HK-2 (cell line): ENCODE data around the gene RMP24.
"Not testable (repeated sequence)": the region's sequence is repeated elsewhere in the genome, so short reads cannot be mapped to it uniquely, and the experiment has no call there.

Experiments used
- DNase-seq: peaks from one replicate; pipeline ENCODE4 v3.0.0-alpha.2; 2018; ENCODE audit not compliant: unreplicated experiment

RMP24 gene

DNA sequence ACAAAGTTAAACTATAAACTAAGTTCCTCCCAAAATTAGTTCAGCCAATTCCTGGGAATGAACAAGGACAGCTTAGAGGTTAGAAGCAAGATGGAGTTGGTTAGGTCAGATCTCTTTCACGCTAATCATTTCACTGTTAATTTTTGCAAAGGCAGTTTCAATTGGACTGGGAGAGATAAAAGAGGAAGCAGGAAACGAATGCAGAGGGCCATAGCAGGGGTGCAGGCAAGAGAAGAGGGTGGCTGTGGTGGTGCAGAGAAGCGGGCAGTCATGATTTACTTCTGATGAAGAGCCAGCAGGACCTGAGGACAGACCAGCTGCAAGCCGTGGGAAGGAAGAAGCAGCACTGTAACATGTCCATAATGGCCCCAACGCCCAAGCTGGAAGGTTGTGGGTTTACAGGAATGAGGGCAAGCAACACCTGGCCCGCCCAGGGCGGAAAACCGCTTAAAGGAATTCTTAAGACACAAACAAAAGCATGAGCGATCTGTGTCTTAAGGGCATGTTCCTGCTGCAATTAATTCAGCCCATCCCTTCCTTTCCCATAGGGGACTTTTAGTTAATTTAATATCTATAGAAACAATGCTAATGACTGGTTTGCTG lies 4.1 kb upstream of the RMP24 start:
- DNase-seq = no peak

DNA sequence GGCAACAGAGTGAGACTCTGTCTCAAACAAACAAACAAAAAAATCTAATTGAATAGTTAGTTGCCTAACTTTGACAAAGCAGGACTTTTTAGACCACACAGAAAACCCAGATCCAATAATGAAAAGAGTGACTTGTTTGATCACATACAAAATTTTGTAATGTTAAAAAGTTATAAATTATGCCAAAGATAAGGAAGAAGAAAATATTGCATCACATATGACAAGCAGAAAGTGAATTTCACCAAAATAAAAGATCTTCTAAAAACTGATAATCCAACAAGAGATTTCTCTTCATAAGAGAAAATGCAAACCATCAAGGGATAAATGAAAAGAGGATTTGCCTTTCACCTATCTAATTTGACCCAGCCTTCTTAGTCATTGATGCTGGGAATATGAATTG lies 2.8 kb upstream of the RMP24 start:
- DNase-seq = no peak

GRCh38 chr18:35971661-35972196 lies 750 bp upstream of the RMP24 start:
- peak; percentile 8 for DNase-seq

GRCh38 chr18:35973650-35974049 lies 1.2 kb downstream of the RMP24 start:
- DNase-seq = no peak

GRCh38 chr18:35974181-35974580 lies 1.7 kb downstream of the RMP24 start:
- no peak for DNase-seq

DNA sequence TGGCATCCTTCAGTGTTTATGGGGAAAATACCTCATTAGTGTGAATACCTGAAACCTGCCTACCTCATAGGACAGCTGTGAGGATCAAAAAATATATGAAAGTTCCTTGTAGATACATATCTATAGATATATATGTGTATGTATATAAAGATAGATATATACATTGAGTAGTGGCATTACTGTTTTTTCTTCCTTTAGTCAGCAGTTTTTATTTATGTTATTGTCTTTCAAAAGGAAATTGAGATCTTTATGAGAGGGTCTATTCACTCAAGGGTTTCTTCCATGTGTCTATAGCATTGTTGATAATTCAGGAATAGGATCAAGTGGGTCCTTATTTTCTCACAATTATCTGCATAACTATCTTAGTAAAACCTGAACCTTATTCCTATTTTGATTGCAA lies 6.6 kb downstream of the RMP24 start:
- DNase-seq = no peak

GRCh38 chr18:35982409-35983114 lies 10.1 kb downstream of the RMP24 start:
- DNase-seq = no peak

DNA sequence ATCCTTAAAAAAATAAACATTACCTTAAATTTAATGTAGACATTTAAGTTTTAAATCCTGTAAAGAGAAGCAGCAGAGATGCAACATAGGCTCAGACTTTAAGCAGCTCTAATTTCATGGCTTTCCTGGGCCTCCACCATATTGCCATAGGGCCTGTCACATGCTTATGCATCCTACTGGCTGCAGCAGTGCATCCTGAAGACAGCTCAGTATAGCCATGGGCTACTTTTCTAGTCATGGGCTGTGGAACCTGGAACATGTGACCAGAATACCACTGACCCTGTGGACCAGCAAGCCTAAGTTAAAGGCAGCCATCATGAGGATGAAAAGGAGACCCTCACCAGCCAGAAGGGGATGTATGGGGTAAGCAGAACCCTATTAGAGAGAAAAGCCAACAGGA lies 10.7 kb downstream of the RMP24 start:
- no peak for DNase-seq

GRCh38 chr18:35983818-35984217 lies 11.3 kb downstream of the RMP24 start:
- DNase-seq = no peak

DNA sequence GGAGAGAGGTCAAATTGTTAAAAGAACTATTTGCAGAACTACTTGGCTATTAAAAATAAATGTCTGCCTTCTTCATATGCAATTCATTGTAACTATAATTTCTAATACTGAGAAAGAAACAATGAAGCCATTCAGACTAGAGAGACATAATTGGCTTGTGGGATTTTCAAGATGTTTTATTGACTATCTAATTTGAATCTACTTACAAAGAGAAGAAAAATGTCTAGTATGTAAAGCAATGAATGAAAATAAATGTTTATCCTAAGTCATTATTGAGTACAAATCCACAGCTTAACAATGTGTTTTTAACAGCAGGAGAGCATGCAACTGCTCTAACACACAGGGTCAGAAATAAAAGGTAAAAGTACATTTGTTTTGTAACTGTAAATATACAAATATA lies 19.2 kb downstream of the RMP24 start:
- DNase-seq = no peak

- no peak for DNase-seq
Measured at GRCh38 chr18:35993013-35993412, 20.5 kb downstream of the RMP24 start.

GRCh38 chr18:35998967-35999366 lies 26.5 kb downstream of the RMP24 start:
- no peak for DNase-seq

DNA sequence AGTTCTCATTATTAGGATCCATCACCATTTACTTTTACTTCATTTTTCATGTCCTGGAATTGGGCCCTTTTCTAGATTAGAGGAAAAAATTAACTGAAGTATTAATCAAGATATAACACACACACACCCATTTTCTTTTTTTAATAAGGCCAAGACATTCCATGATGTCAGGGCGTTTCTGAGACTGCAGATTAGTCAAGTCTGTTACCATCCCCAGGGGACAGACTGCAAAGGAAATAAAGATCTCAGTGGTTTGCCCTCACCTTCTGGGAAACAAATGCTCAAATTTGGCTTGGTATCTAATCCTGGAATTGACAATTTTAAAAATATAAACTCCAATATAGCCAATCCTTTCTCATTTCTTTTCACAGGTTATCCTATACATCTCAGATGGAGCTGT lies 27.4 kb downstream of the RMP24 start:
- no peak for DNase-seq

GRCh38 chr18:36006997-36007396 lies 34.5 kb downstream of the RMP24 start:
- DNase-seq = no peak

GRCh38 chr18:36009214-36009613 lies 36.7 kb downstream of the RMP24 start:
- DNase-seq = no peak

- no peak for DNase-seq
Measured at GRCh38 chr18:36012891-36013290, 40.4 kb downstream of the RMP24 start.

DNA sequence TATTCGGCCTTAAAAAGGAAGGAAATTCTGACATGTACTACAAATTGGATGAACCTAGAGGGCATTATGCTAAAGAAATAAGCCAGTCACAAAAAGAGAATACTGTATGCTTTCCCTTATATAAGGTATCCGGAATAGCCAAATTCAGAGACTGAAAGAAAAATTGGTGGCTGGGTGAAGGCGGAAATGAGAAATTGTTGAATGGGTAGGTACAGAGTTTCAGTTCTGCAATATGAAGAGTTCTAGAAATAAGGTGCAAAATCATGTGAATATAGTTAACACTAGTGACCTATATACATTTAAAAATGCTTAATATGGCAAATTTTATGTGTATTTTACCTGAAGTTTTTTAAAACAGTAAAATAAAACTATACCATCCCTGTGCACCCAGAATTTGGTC lies 43.1 kb downstream of the RMP24 start:
- DNase-seq = no peak

- no peak for DNase-seq
Measured at GRCh38 chr18:36017232-36017631, 44.8 kb downstream of the RMP24 start.

DNA sequence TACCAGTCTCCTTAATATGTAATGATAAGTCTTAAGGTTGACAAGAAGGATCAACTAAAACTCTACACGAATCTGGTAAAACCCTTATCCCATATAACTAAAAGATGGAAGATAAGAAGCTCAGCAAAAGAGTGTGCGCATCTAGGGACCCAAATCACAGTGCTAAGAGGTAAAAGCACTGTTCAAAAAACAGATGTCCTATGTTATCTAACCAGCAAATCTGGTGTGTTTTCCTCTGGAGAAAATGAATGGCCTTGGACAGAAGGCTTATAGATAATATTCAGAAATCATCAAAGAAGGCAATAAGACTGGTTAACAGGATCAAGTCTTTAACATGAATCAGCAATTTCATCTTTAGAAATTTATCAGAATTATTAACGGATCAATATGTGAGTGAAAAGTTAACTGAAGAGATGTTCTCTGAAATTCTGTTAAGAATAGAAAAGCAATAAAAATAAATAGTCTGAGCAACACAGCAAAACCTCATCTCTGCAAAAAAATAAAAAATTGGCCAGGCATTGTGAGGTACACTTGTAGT lies 47.8 kb downstream of the RMP24 start:
- DNase-seq = no peak

DNA sequence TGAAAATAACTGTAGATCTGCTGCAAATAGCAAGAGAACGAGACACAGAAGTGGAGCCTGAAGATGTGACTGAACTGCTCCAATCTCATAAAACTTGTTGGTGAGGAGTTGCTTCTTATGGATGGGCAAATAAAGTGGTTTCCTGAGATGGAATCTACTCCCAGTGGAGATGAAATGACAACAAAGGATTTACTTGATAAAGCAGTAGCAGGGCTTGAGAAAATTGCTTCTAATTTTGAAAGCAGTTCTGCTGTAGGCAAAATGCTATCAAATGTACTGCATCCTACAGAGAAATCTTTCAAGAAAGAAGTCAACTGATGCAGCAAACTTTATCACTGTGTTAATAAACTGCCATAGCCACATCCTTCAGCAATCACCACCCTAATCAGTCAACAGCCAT lies 50.9 kb downstream of the RMP24 start:
- DNase-seq = no peak

- not testable (repeated sequence) for DNase-seq
Measured at GRCh38 chr18:36024241-36024640, 51.8 kb downstream of the RMP24 start.

DNA sequence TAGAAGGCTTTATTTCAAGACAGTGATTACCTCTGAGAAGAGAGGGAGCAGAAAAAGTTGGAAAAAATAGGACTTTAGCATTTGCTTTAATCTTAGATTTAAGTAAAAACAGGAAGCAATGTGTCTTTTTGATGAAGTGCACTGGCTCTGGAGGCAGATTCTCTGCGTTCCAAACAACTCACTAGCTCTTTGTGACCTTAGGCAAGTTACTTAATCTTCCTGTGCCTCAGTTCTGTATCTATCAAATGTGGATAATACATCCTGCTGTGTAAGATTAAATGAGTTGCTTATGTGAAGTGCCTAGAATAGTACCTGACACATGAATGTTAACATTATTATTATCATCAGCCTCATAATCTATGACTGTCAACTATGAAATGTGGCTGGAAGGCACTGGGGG lies 52.5 kb downstream of the RMP24 start:
- no peak for DNase-seq

- DNase-seq = no peak
Measured at GRCh38 chr18:36028859-36029258, 56.4 kb downstream of the RMP24 start.
